H1 (cell line): ENCODE measurements around the gene EPS8L1. TPM values are rescaled to one million over a fixed set of nuclear protein-coding genes. Genes with fewer than 3 reads are reported as not detected.

ENCODE experiments used
- ASH2L ChIP-seq: fragments of 200-600, 300-600 bp; sonication (generic); IDR thresholded peaks from one replicate; pipeline ENCODE4 v1.7.1; 2017; ENCODE audit warnings: low read length
- CEBPB ChIP-seq: IDR thresholded peaks from 2 replicates; pipeline ENCODE4 v1.6.1; 2012; ENCODE audit warnings: low read depth, low read length
- CHD1 ChIP-seq: IDR thresholded peaks from 2 replicates; pipeline ENCODE4 v1.6.1; 2012; ENCODE audit warnings: low read depth, low read length, improper control_type of control experiment
- CHD2 ChIP-seq: IDR thresholded peaks from 2 replicates; pipeline ENCODE4 v1.6.1; 2012; ENCODE audit warnings: low read length, improper control_type of control experiment
- CREB1 ChIP-seq: IDR thresholded peaks from 2 replicates; pipeline ENCODE4 v1.6.1; 2012; ENCODE audit warnings: inconsistent platforms
- CTBP2 ChIP-seq: IDR thresholded peaks from 2 replicates; pipeline ENCODE4 v1.7.0; 2011; ENCODE audit warnings: borderline replicate concordance, mild to moderate bottlenecking, moderate library complexity, mixed read lengths, low read length; ENCODE audit not compliant: insufficient read depth, insufficient read length
- EZH2 ChIP-seq: fragments of 200-600 bp; sonication (generic); IDR thresholded peaks from 2 replicates; pipeline ENCODE4 v1.7.1; 2012; ENCODE audit warnings: low read depth, mild to moderate bottlenecking, moderate library complexity, low read length, inconsistent platforms; ENCODE audit not compliant: severe bottlenecking
- HDAC2 ChIP-seq, 2 experiments: fragments of 300-600 bp in 1 of 2; sonication (generic) in 1 of 2; IDR thresholded peaks; 2 replicates each; pipeline ENCODE4 v1.6.1; 2011 to 2012; ENCODE audit warnings: low read depth in 2 of 2, low read length in 2 of 2, mild to moderate bottlenecking in 2 of 2, moderate library complexity in 2 of 2, borderline replicate concordance in 1 of 2, inconsistent platforms in 1 of 2
- MAFK ChIP-seq: IDR thresholded peaks from 2 replicates; pipeline ENCODE4 v1.6.1; 2012; ENCODE audit warnings: low read depth, mild to moderate bottlenecking, improper control_type of control experiment, low read length
- PHF8 ChIP-seq: fragments of 200-600 bp; sonication (generic); conservative IDR thresholded peaks from 2 replicates; pipeline ENCODE4 v1.7.1; 2012; ENCODE audit warnings: low read depth, mild to moderate bottlenecking, inconsistent platforms, low read length, moderate library complexity
- POLR2AphosphoS5 ChIP-seq: IDR thresholded peaks from 2 replicates; pipeline ENCODE4 v1.6.1; 2011; ENCODE audit warnings: low read depth, low read length
- RAD21 ChIP-seq, 2 experiments: IDR thresholded peaks in 1 of 2; conservative IDR thresholded peaks in 1 of 2; 2 replicates each; pipeline ENCODE4 v1.6.1; 2011; ENCODE audit warnings: low read depth in 2 of 2, low read length in 2 of 2, improper control_type of control experiment in 1 of 2, inconsistent platforms in 1 of 2, mild to moderate bottlenecking in 1 of 2, moderate library complexity in 1 of 2
- RXRA ChIP-seq: IDR thresholded peaks from 2 replicates; pipeline ENCODE4 v1.6.1; 2011; ENCODE audit warnings: low read depth, mild to moderate bottlenecking, low read length, moderate library complexity; ENCODE audit not compliant: insufficient read depth
- TAF7 ChIP-seq: optimal IDR thresholded peaks from 2 replicates; pipeline ENCODE3; 2011; ENCODE audit warnings: low read depth, mild to moderate bottlenecking, inconsistent platforms, low read length, moderate library complexity, borderline replicate concordance
- TBP ChIP-seq: IDR thresholded peaks from 2 replicates; pipeline ENCODE4 v1.6.1; 2011; ENCODE audit warnings: low read depth, low read length, improper control_type of control experiment
- ZNF274 ChIP-seq: IDR thresholded peaks from 2 replicates; pipeline ENCODE4 v1.7.0; 2012; ENCODE audit warnings: low read length, borderline replicate concordance; ENCODE audit errors: extremely low read depth
- polyA plus RNA-seq, 7 experiments: library from polyadenylated mRNA; depleted of rRNA in 3 of 7; stranded (reverse) in 5 of 7; unstranded in 2 of 7; fragments of >200 nt in 5 of 7; fragments of 200-250 nt in 2 of 7; gene quantifications; 1 replicate in 5 of 7; 2 replicates in 1 of 7; 4 replicates in 1 of 7; pipeline versions ENCODE4 v1.2.1 to v1.2.3, GENCODE V29; 2011 to 2013; ENCODE audit warnings: missing spikeins in 2 of 7, mixed read lengths in 2 of 7
- total RNA-seq: library from RNA; stranded (reverse); fragmentation: NEBNext Ultra II Directional; extraction: Animal tissue kit (Norgen Biotek cat#: 25700); gene quantifications from 2 replicates; pipeline ENCODE4 v1.2.1, GENCODE V29; 2021
- TF ChIP-seq, protein P1 (sequence below): IDR thresholded peaks from 2 replicates; pipeline ENCODE4 v1.6.1; 2012; ENCODE audit warnings: low read length, inconsistent platforms

Gene EPS8L1
- total and polyA plus RNA-seq, 2 of the 8 experiments (the other 6 are each of a cell fraction or from before 2014, with no cell fraction given): 19.8 to 30.2 TPM

DNA sequence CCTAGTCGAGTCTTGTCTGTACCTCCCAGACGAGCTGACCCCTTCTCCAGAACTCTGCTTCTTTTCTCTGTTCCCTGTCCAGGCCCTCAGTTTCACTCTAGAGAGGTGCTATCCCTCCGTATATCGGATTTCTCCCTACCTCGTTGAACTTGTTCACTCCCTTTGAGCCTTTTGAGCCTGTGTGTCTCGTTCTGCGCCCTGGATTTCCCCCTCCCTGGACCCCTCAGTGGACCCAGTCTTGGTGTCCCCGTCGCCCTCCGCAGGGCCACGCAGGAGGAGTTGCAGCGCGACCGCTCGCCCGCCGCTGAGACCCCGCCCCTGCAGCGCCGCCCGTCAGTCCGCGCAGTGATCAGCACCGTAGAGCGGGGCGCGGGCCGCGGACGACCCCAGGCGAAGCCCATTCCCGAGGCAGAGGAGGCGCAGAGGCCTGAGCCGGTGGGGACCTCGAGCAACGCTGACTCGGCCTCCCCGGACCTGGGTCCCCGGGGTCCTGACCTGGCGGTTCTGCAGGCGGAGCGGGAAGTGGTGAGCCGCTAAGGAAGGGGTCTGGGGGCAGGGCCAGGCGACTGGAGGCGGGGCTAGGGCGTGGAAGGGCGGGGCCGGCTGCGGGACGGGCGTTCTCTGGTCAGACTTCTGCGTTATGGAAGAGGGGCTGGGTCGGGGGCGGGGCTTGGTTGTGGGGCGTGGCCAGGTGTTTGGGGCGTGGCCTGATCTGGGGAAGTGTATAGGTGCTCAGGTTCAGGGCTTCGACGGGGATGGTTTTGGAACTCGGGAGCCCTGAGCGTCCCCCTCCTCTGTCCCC, 5.5 kb downstream of the EPS8L1 start (continued):
- TF ChIP-seq, protein P1, sequence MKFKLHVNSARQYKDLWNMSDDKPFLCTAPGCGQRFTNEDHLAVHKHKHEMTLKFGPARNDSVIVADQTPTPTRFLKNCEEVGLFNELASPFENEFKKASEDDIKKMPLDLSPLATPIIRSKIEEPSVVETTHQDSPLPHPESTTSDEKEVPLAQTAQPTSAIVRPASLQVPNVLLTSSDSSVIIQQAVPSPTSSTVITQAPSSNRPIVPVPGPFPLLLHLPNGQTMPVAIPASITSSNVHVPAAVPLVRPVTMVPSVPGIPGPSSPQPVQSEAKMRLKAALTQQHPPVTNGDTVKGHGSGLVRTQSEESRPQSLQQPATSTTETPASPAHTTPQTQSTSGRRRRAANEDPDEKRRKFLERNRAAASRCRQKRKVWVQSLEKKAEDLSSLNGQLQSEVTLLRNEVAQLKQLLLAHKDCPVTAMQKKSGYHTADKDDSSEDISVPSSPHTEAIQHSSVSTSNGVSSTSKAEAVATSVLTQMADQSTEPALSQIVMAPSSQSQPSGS: no peak
- TF ChIP-seq ASH2L (peak; percentile 7), MAFK (no peak), RXRA (no peak), HDAC2 (IDR thresholded peaks at IDR 0.05; ENCODE audit: borderline replicate concordance in 1 of 2, low read depth in 2 of 2, low read length in 2 of 2) (0 out of 4 replicates have a peak, but pooled peaks of 1 of the 2 experiments have one; percentile 24), PHF8 (no peak; the same call in 1 of the 2 replicates), ZNF274 (no peak), RAD21 (IDR thresholded peaks at IDR 0.05 in 1 of 2, conservative IDR thresholded peaks at IDR 0.05 in 1 of 2; ENCODE audit: low read depth in 2 of 2, low read length in 2 of 2) (no peak), POLR2AphosphoS5 (no peak), CEBPB (no peak), CHD1 (no peak), CREB1 (peak; percentile 14; the same call in 1 of the 2 replicates), CHD2 (no peak), TAF7 (no peak), EZH2 (no peak), TBP (no peak), CTBP2 (no peak)
